ENCODE results near the gene TRIM25.
"Not testable (repeated sequence)": the region's sequence is repeated elsewhere in the genome, so short reads cannot be mapped to it uniquely, and the experiment has no call there.

The TRIM25 gene

GRCh38 chr17:56938206-56938605, 24.4 kb upstream of the TRIM25 start:
- H3K4me3 ChIP-seq (ENCODE audit: low read length); H3K4me1 ChIP-seq (ENCODE audit: insufficient read depth, low read length); H3K9me3 ChIP-seq (ENCODE audit: insufficient read depth, low read depth, low read length); H3K27ac ChIP-seq (ENCODE audit: low read depth, low read length); H3K27me3 ChIP-seq (ENCODE audit: insufficient read depth, low read length); H3K9ac ChIP-seq (ENCODE audit: low read depth, low read length): not testable (repeated sequence)
- H3K36me3 ChIP-seq (ENCODE audit: insufficient read depth, low read length): peaks cover 74% of the 10 kb centered on the region
- 90% methylated on average over 5 of the region's 5 CpGs for WGBS

DNA sequence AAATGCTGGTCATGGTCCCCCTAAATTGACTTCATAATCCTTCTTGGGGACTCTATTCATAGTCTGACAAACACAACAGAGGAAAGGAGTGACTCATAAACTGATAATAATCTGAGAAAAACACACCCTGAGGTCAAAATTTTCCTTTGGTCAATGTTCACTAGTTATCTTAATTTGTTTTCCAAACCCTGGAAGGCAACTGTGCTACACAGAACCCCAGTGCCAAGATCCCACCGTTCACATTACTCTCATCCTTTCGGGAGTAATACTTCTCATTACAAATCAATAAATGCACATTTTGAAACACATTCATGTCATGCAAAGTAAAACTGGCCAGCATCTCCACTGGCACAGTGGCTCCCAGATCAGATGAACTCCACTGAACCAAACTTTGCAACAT, 23.8 kb upstream of the TRIM25 start:
- no peak overlapping the region for H3K27ac ChIP-seq (ENCODE audit: low read depth, low read length)
- WGBS: 96% methylated on average over 2 of the region's 2 CpGs
- no peaks in the 10 kb centered on the region for H3K4me1 ChIP-seq (ENCODE audit: insufficient read depth, low read length)
- no peaks in the 10 kb centered on the region for H3K27me3 ChIP-seq (ENCODE audit: insufficient read depth, low read length)
- H3K36me3 ChIP-seq (ENCODE audit: insufficient read depth, low read length): peaks cover 69% of the 10 kb centered on the region
- peaks cover 2% of the 10 kb centered on the region; the same call in 1 of the 2 replicates for H3K9me3 ChIP-seq (ENCODE audit: insufficient read depth, low read depth, low read length)
- H3K9ac ChIP-seq (ENCODE audit: low read depth, low read length): no peak overlapping the region
- H3K4me3 ChIP-seq (ENCODE audit: low read length): no peak overlapping the region

DNA sequence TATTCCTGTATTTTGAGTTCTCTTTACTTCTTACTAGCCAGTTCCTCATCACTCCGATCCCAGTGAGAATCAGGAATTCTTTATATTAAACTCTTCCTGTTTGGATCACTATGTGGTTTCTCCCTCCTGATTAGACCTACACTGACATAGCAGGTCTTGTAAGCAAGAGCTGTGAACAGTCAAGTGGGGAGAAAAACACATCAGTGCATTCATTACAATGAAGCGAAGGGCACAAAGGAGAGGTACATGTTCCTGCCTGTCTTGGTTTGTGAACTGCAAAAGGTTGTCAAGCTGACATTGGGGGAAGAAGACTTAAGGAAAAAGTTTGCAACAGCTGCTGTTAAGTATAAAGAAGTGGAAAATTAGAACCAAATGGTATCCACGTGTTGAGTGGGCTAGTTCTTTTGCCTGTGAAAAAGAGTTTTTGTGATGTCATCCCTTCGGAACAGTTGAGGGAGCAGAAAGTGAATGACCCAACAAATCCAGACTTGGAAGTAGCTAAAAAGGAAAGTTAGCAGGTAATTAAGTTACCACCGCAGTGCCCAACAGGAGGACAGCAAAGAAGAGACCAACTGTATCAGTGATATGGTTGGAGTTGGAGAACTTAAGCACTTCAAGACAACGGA, 23.0 kb upstream of the TRIM25 start:
- Histone ChIP-seq H3K4me1 (ENCODE audit: insufficient read depth, low read length) (no peaks in the 10 kb centered on the region), H3K4me3 (ENCODE audit: low read length) (no peak overlapping the region), H3K27ac (ENCODE audit: low read depth, low read length) (no peak overlapping the region), H3K9me3 (ENCODE audit: insufficient read depth, low read depth, low read length) (peaks cover 11% of the 10 kb centered on the region), H3K9ac (ENCODE audit: low read depth, low read length) (no peak overlapping the region), H3K27me3 (ENCODE audit: insufficient read depth, low read length) (no peaks in the 10 kb centered on the region), H3K36me3 (ENCODE audit: insufficient read depth, low read length) (peaks cover 66% of the 10 kb centered on the region)
- WGBS: 96% methylated on average over 6 of the region's 6 CpGs

GRCh38 chr17:56935461-56935860, 21.6 kb upstream of the TRIM25 start:
- no peak overlapping the region for H3K9ac ChIP-seq (ENCODE audit: low read depth, low read length)
- no peaks in the 10 kb centered on the region for H3K27me3 ChIP-seq (ENCODE audit: insufficient read depth, low read length)
- H3K9me3 ChIP-seq (ENCODE audit: insufficient read depth, low read depth, low read length): peaks cover 24% of the 10 kb centered on the region

GRCh38 chr17:56934280-56934679, 20.4 kb upstream of the TRIM25 start:
- Histone ChIP-seq H3K4me3 (ENCODE audit: low read length) (no peak overlapping the region), H3K27ac (ENCODE audit: low read depth, low read length) (no peak overlapping the region), H3K9me3 (ENCODE audit: insufficient read depth, low read depth, low read length) (peaks cover 36% of the 10 kb centered on the region), H3K4me1 (ENCODE audit: insufficient read depth, low read length) (no peaks in the 10 kb centered on the region), H3K27me3 (ENCODE audit: insufficient read depth, low read length) (no peaks in the 10 kb centered on the region), H3K9ac (ENCODE audit: low read depth, low read length) (no peak overlapping the region), H3K36me3 (ENCODE audit: insufficient read depth, low read length) (peaks cover 48% of the 10 kb centered on the region)
- WGBS: 99% methylated on average over 4 of the region's 4 CpGs

More at GRCh38 chr17:56935461-56935860, 21.6 kb upstream of the TRIM25 start:
- Histone ChIP-seq H3K4me3 (ENCODE audit: low read length) (no peak overlapping the region), H3K27ac (ENCODE audit: low read depth, low read length) (no peak overlapping the region), H3K4me1 (ENCODE audit: insufficient read depth, low read length) (no peaks in the 10 kb centered on the region), H3K36me3 (ENCODE audit: insufficient read depth, low read length) (peaks cover 54% of the 10 kb centered on the region)
- 99% methylated on average over 3 of the region's 3 CpGs for WGBS

DNA sequence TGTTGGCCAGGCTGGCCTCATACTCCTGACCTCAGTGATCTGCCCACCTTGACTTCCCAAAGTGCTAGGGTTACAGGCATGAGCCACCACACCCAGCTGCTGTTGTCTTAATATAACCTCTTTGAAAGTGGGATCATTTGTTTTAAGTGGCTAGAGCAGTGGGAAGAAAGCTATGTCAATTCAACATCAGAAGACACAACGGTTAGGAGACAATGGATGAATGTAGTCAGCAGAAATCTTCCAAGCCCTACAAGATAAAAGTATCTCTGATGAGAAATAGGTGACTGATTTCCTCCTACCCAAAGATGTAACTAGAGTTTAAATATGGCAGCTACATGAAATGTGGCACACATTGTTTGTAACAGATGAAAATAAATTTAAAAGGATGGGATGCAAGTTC, 20.0 kb upstream of the TRIM25 start:
- Histone ChIP-seq H3K4me1 (ENCODE audit: insufficient read depth, low read length) (no peaks in the 10 kb centered on the region), H3K27me3 (ENCODE audit: insufficient read depth, low read length) (no peaks in the 10 kb centered on the region), H3K36me3 (ENCODE audit: insufficient read depth, low read length) (peaks cover 44% of the 10 kb centered on the region), H3K27ac (ENCODE audit: low read depth, low read length) (no peak overlapping the region), H3K9ac (ENCODE audit: low read depth, low read length) (no peak overlapping the region), H3K9me3 (ENCODE audit: insufficient read depth, low read depth, low read length) (peaks cover 40% of the 10 kb centered on the region), H3K4me3 (ENCODE audit: low read length) (no peak overlapping the region)
- no CpG with 5 or more reads among the region's 1 CpG for WGBS

DNA sequence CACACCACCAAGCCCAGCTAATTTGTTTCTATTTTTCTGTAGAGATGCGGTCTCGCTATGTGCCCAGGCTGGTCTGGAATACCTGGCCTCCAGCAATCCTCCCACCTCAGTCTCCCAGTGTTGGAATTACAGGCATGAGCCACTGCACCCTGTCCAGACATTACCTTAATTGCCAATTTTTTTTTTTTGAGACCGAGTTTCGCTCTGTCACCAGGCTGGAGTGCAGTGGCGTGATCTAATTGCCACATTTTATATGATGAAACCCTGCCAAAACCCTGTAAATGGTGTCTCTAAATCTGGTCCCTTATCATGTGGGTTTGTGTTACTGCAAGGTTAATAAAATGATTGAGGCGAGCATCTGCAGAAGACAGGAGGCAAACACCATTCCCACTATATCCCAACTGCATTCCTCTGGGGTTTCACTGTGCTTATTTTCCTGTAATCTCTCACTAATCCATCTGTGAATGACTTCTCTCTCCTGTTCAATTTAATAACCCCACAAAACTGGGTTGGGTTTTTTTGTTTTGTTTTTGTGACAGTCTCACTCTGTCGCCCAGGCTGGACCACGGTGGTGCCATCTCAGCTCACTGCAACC, 19.4 kb upstream of the TRIM25 start:
- Histone ChIP-seq H3K4me3 (ENCODE audit: low read length) (no peak overlapping the region), H3K27me3 (ENCODE audit: insufficient read depth, low read length) (no peaks in the 10 kb centered on the region), H3K4me1 (ENCODE audit: insufficient read depth, low read length) (no peaks in the 10 kb centered on the region), H3K9me3 (ENCODE audit: insufficient read depth, low read depth, low read length) (peaks cover 46% of the 10 kb centered on the region), H3K36me3 (ENCODE audit: insufficient read depth, low read length) (peaks cover 41% of the 10 kb centered on the region), H3K27ac (ENCODE audit: low read depth, low read length) (no peak overlapping the region), H3K9ac (ENCODE audit: low read depth, low read length) (no peak overlapping the region)
- 95% methylated on average over 8 of the region's 8 CpGs for WGBS

DNA sequence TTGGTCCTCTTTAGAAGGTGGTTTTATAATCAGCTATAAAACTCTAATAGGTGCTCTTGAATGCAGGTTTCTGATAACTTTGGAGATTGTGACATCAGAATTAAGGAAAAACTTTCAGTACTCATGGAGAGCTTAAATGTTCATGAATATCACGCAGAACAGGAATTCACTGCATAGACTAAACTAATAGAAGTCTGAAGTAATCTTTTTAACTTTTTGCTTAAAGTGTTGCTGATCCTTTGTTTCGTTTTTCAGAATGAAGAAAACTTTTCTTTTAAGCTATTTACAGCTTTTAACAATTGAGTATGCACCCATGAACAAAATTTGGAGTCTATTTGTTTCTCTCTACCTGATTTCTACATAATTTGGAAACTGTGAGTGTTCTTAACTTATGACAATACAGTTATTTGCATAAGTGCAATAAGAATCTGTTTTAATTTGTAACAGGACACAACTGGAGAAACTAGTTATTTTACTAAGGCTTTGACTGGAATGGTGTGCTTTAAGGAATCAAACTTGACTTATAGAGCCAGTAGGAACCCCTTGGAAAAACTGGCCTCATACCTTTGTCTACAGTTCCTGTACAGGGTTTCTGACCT, 17.0 kb upstream of the TRIM25 start:
- Histone ChIP-seq H3K9me3 (ENCODE audit: insufficient read depth, low read depth, low read length) (peaks cover 51% of the 10 kb centered on the region), H3K27ac (ENCODE audit: low read depth, low read length) (no peak overlapping the region), H3K27me3 (ENCODE audit: insufficient read depth, low read length) (no peaks in the 10 kb centered on the region), H3K4me1 (ENCODE audit: insufficient read depth, low read length) (peaks cover 12% of the 10 kb centered on the region), H3K36me3 (ENCODE audit: insufficient read depth, low read length) (peaks cover 23% of the 10 kb centered on the region), H3K4me3 (ENCODE audit: low read length) (no peak overlapping the region), H3K9ac (ENCODE audit: low read depth, low read length) (no peak overlapping the region)
- WGBS: 93% methylated on average over 1 of the region's 2 CpGs

DNA sequence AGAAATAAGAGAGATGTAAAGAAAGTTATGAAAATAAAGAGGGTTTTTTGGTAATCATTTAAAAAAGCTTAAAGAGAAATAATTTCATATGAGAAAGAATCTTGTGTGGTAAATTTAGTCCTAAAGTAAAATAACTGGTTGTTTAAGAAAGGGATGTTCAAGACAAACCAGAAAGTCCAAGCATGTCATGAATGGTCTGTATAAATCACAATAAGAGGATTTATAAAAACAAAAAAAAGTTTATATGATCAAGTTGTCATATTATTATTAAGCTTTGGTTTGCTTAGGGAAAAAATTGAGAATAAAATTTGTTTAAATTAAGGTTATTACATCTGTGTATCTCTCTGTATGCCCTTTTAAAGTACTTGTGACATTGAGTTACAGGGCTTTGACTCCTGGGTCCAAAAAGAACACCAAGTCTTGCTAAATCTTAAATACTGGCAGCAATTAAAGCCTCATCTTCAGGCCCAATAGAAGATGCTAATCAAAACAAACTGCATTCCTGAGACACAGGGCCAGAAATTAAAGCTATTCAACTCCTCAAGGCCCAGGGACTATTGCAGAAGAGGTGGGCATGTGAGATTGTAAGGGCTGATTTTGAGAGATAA, 15.6 kb upstream of the TRIM25 start:
- peaks cover 14% of the 10 kb centered on the region for H3K36me3 ChIP-seq (ENCODE audit: insufficient read depth, low read length)
- peaks cover 51% of the 10 kb centered on the region for H3K9me3 ChIP-seq (ENCODE audit: insufficient read depth, low read depth, low read length)
- H3K9ac ChIP-seq (ENCODE audit: low read depth, low read length): no peak overlapping the region
- no peak overlapping the region for H3K4me3 ChIP-seq (ENCODE audit: low read length)
- no peaks in the 10 kb centered on the region for H3K27me3 ChIP-seq (ENCODE audit: insufficient read depth, low read length)
- peaks cover 12% of the 10 kb centered on the region for H3K4me1 ChIP-seq (ENCODE audit: insufficient read depth, low read length)
- H3K27ac ChIP-seq (ENCODE audit: low read depth, low read length): no peak overlapping the region

GRCh38 chr17:56928586-56928985, 14.7 kb upstream of the TRIM25 start:
- WGBS: 100% methylated on average over 2 of the region's 2 CpGs
- Histone ChIP-seq H3K27ac (ENCODE audit: low read depth, low read length) (no peak overlapping the region), H3K4me1 (ENCODE audit: insufficient read depth, low read length) (peaks cover 12% of the 10 kb centered on the region), H3K4me3 (ENCODE audit: low read length) (no peak overlapping the region), H3K27me3 (ENCODE audit: insufficient read depth, low read length) (no peaks in the 10 kb centered on the region), H3K9ac (ENCODE audit: low read depth, low read length) (no peak overlapping the region), H3K36me3 (ENCODE audit: insufficient read depth, low read length) (peaks cover 7% of the 10 kb centered on the region; the same call in 1 of the 2 replicates), H3K9me3 (ENCODE audit: insufficient read depth, low read depth, low read length) (peaks cover 51% of the 10 kb centered on the region)

DNA sequence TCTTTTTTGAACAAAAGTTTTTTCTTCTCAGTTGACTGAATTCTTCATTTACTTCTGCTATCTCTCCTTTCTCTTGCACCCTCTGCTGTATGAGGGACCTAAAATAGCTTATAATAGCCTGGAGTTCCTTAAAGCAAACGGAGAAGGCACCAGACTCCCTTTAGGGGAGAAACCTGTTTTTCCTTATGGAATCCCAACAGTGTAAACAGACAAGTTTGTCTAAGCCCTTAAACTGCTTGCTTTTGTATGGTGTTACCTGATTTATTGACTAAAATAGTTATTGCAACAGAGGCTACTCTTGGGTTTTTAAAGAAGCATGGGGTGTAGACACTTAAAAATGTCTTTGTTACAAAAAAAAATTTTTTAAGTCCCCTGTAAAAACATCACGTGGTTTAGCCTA, 12.9 kb upstream of the TRIM25 start:
- H3K27me3 ChIP-seq (ENCODE audit: insufficient read depth, low read length): no peaks in the 10 kb centered on the region
- H3K9ac ChIP-seq (ENCODE audit: low read depth, low read length): peak overlapping the region; percentile 58
- H3K4me3 ChIP-seq (ENCODE audit: low read length): peak overlapping the region; percentile 16
- H3K9me3 ChIP-seq (ENCODE audit: insufficient read depth, low read depth, low read length): peaks cover 39% of the 10 kb centered on the region
- WGBS: 51% methylated on average over 2 of the region's 2 CpGs
- 0 out of 2 replicates have a peak, but pooled peaks cover 3% of the 10 kb centered on the region for H3K36me3 ChIP-seq (ENCODE audit: insufficient read depth, low read length)
- peaks cover 12% of the 10 kb centered on the region for H3K4me1 ChIP-seq (ENCODE audit: insufficient read depth, low read length)
- H3K27ac ChIP-seq (ENCODE audit: low read depth, low read length): peak overlapping the region; percentile 90
